ENCODE data around the gene OR10G3. TPM values are rescaled to one million over a fixed set of nuclear protein-coding genes. Genes with fewer than 3 reads are reported as not detected.

Gene OR10G3
- total RNA-seq, 2 experiments from 2014 or later: not detected

DNA sequence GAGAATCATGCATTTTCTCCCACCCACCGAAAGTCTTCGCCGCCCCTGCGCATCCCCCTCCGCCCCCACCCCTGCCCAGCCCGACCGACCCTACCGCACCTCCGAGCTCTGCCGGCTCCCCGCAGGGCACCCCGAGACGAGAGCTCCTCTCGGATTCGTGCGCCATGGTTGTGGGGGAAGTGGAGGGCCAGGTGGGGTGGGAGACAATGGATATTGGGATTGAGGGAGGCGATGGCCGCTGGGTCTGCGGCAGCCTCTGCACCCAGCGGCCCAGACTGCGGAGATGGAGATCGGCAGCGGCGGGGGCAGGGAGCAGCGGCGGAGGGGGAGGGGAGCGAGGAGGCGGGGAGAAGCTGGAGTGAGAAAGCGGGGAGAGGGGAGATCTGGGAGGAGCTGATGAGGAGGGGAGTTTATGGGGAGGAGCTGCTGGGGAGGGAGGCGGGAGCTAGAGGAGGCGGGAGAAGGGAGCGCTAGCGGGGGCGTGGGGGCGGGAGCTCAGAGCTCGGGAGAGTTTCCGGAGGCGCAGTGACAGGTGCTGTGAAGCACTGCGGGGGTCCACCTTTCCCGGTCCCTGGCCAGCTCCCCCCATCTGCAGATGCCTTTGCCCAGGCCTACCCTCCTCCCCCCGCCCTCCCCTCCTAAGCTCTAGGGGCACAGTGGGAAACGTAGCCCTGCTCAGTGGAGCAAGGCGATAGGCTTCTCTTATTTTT, 53.8 kb downstream of the OR10G3 start, which contains the start of gene SALL2:
Gene SALL2, minus strand, starts transcription at position 385 of the 710 bp plus-strand sequence. Its CDS starts 219 bp downstream, at position 166.
- POLR2A ChIA-PET: interaction anchor here (0.6 to 3.3 kb wide), 17 partner anchors 8 to 1226 kb away, joined by 3 to 33 read pairs (median 6); partner anchors contain the start of genes CHD8 and METTL3
- H3K9me2 ChIP-seq (ENCODE audit: insufficient read depth, low read length): no peaks in the 10 kb centered on the region
- peak; percentile 66 for DNase-seq (ENCODE audit: low spot score)
- no peak for TF ChIP-seq EZH2phosphoT487 (IDR thresholded peaks at IDR 0.05; ENCODE audit: borderline replicate concordance, low read depth, low read length)
- TF ChIP-seq, protein P1, sequence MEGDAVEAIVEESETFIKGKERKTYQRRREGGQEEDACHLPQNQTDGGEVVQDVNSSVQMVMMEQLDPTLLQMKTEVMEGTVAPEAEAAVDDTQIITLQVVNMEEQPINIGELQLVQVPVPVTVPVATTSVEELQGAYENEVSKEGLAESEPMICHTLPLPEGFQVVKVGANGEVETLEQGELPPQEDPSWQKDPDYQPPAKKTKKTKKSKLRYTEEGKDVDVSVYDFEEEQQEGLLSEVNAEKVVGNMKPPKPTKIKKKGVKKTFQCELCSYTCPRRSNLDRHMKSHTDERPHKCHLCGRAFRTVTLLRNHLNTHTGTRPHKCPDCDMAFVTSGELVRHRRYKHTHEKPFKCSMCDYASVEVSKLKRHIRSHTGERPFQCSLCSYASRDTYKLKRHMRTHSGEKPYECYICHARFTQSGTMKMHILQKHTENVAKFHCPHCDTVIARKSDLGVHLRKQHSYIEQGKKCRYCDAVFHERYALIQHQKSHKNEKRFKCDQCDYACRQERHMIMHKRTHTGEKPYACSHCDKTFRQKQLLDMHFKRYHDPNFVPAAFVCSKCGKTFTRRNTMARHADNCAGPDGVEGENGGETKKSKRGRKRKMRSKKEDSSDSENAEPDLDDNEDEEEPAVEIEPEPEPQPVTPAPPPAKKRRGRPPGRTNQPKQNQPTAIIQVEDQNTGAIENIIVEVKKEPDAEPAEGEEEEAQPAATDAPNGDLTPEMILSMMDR (conservative IDR thresholded peaks at IDR 0.05; ENCODE audit: low read length): no peak
- peak within 1 kb of the TSS; percentile 80 for H3K4me2 ChIP-seq (ENCODE audit: low read length)
- no peaks in the 10 kb centered on the region for H4K20me1 ChIP-seq (ENCODE audit: insufficient read depth, low read length)
- peak within 1 kb of the TSS; percentile 83 for H3K4me3 ChIP-seq (ENCODE audit: low read depth, low read length, poor library complexity, severe bottlenecking)
- H3K9me3 ChIP-seq (ENCODE audit: low read length): no peaks in the 10 kb centered on the region
- peak within 1 kb of the TSS; percentile 62 for H2AFZ ChIP-seq (ENCODE audit: low read length)
- CTCF ChIA-PET (ENCODE audit: unreplicated experiment): interaction anchor here (0.6 to 1.4 kb wide), 9 partner anchors 12 to 1452 kb away, joined by 3 to 15 read pairs (median 6); partner anchors contain the start of gene METTL3
- peaks cover 45% of the 10 kb centered on the region for H3K4me1 ChIP-seq (ENCODE audit: insufficient read depth, low read length, poor library complexity, severe bottlenecking)
- no peaks in the 10 kb centered on the region for H3K36me3 ChIP-seq (ENCODE audit: insufficient read depth, low read length)
- no peaks in the 10 kb centered on the region for H3K79me2 ChIP-seq (ENCODE audit: insufficient read depth, low read depth, low read length)
- peak within 1 kb of the TSS; percentile 81 for H3K27ac ChIP-seq (ENCODE audit: low read depth, low read length, poor library complexity, severe bottlenecking)
- intact Hi-C loops (cut with micrococcal nuclease; ENCODE audit: unreplicated experiment): no loop called here
- BruUV-seq (replicated peaks): no TSS peak

GRCh38 chr14:21525571-21525961, 54.3 kb downstream of the OR10G3 start:
- Histone ChIP-seq H3K9me3 (ENCODE audit: low read length) (no peaks in the 10 kb centered on the region), H3K36me3 (ENCODE audit: insufficient read depth, low read length) (no peaks in the 10 kb centered on the region), H3K27ac (ENCODE audit: low read depth, low read length, poor library complexity, severe bottlenecking) (peak overlapping the region; percentile 81), H4K20me1 (ENCODE audit: insufficient read depth, low read length) (no peaks in the 10 kb centered on the region), H3K4me2 (ENCODE audit: low read length) (peak overlapping the region; percentile 80), H3K4me3 (ENCODE audit: low read depth, low read length, poor library complexity, severe bottlenecking) (peak overlapping the region; percentile 83), H3K9me2 (ENCODE audit: insufficient read depth, low read length) (no peaks in the 10 kb centered on the region), H3K4me1 (ENCODE audit: insufficient read depth, low read length, poor library complexity, severe bottlenecking) (peaks cover 45% of the 10 kb centered on the region), H3K79me2 (ENCODE audit: insufficient read depth, low read depth, low read length) (no peaks in the 10 kb centered on the region), H2AFZ (ENCODE audit: low read length) (peak overlapping the region; percentile 62)
- TF ChIP-seq, protein P1 (conservative IDR thresholded peaks at IDR 0.05; ENCODE audit: low read length): no peak
- TF ChIP-seq EZH2phosphoT487 (IDR thresholded peaks at IDR 0.05; ENCODE audit: borderline replicate concordance, low read depth, low read length): no peak
- ChIA-PET CTCF (ENCODE audit: unreplicated experiment) (interaction anchor here (0.6 to 1.1 kb wide), 7 partner anchors 35 to 1452 kb away, joined by 3 to 14 read pairs (median 5); partner anchors contain the start of gene CHD8), POLR2A (interaction anchor here (0.6 to 3.3 kb wide), 10 partner anchors 9 to 1226 kb away, joined by 3 to 33 read pairs (median 8); partner anchors contain the start of genes CHD8 and METTL3)
- DNase-seq (ENCODE audit: low spot score): no peak
- BruUV-seq (replicated peaks): TSS peak; percentile 73
- intact Hi-C loops (cut with micrococcal nuclease; ENCODE audit: unreplicated experiment): no loop called here
